CD14-positive monocyte (primary cell): ENCODE results near the gene KLHL20. TPM values are rescaled to one million over a fixed set of nuclear protein-coding genes. Genes with fewer than 3 reads are reported as not detected.
"Not testable (repeated sequence)": the region's sequence is repeated elsewhere in the genome, so short reads cannot be mapped to it uniquely, and the experiment has no call there.

Source experiments
- DNase-seq, 3 donors: peaks; one replicate each; pipeline ENCODE4 v3.0.0-alpha.2; 2011 to 2022
- H2AFZ ChIP-seq: 2 replicates; pipeline ENCODE4 v1.6.0; 2012; ENCODE audit warnings: mild to moderate bottlenecking, low read depth, low read length, inconsistent platforms; ENCODE audit not compliant: insufficient read depth, poor library complexity, severe bottlenecking
- H3K27ac ChIP-seq, 2 donors: 1 replicate in 1 of 2; 2 replicates in 1 of 2; pipeline ENCODE4 v1.5.1; 2012 to 2013; ENCODE audit warnings: low read length in 2 of 2, control low read depth in 1 of 2, inconsistent platforms in 1 of 2, low read depth in 1 of 2, mild to moderate bottlenecking in 1 of 2
- H3K27me3 ChIP-seq, 2 donors: one replicate each; pipeline versions ENCODE4 v1.6.0 to v1.6.1; 2011 to 2013; ENCODE audit warnings: low read length in 2 of 2; ENCODE audit not compliant: control insufficient read depth in 2 of 2, insufficient read depth in 2 of 2
- H3K36me3 ChIP-seq, 2 donors: replicated peaks in 1 of 2; 1 replicate in 1 of 2; 2 replicates in 1 of 2; pipeline versions ENCODE4 v1.5.1 to v1.6.1; 2012 to 2013; ENCODE audit warnings: low read length in 2 of 2, control low read depth in 1 of 2, inconsistent platforms in 1 of 2, mild to moderate bottlenecking in 1 of 2; ENCODE audit not compliant: insufficient read depth in 2 of 2, control insufficient read depth in 1 of 2
- H3K4me1 ChIP-seq, 2 donors: 1 replicate in 1 of 2; 2 replicates in 1 of 2; pipeline versions ENCODE4 v1.5.1 to v1.6.1; 2012 to 2013; ENCODE audit warnings: low read length in 2 of 2, control low read depth in 1 of 2, inconsistent platforms in 1 of 2, mild to moderate bottlenecking in 1 of 2, moderate library complexity in 1 of 2; ENCODE audit not compliant: insufficient read depth in 2 of 2, control insufficient read depth in 1 of 2
- H3K4me2 ChIP-seq: replicated peaks from 2 replicates; pipeline ENCODE3; 2012; ENCODE audit warnings: low read length, moderate library complexity, mild to moderate bottlenecking; ENCODE audit not compliant: poor library complexity, severe bottlenecking; ENCODE audit errors: extremely low read depth
- H3K4me3 ChIP-seq, 3 experiments: fragments of 200-600 bp in 1 of 3; sonication (generic) in 1 of 3; replicated peaks in 1 of 3; 1 replicate in 2 of 3; 2 replicates in 1 of 3; pipeline ENCODE4 v1.5.1; 2011 to 2013; ENCODE audit warnings: low read length in 3 of 3, mild to moderate bottlenecking in 3 of 3, control low read depth in 2 of 3, low read depth in 2 of 3, inconsistent platforms in 1 of 3, moderate library complexity in 1 of 3
- H3K79me2 ChIP-seq: 2 replicates; pipeline ENCODE4 v1.6.0; 2012; ENCODE audit warnings: mild to moderate bottlenecking, control low read depth, inconsistent platforms, low read length, moderate library complexity; ENCODE audit not compliant: insufficient read depth
- H3K9ac ChIP-seq: 2 replicates; pipeline ENCODE4 v1.6.0; 2017; ENCODE audit warnings: low read length, mild to moderate bottlenecking; ENCODE audit not compliant: insufficient read depth, poor library complexity, severe bottlenecking
- H3K9me3 ChIP-seq, 2 donors: replicated peaks in 1 of 2; 1 replicate in 1 of 2; 2 replicates in 1 of 2; pipeline versions ENCODE4 v1.5.1 to v1.6.1; 2012 to 2013; ENCODE audit warnings: low read length in 2 of 2, control low read depth in 1 of 2; ENCODE audit not compliant: control insufficient read depth in 1 of 2, insufficient read depth in 1 of 2
- H4K20me1 ChIP-seq: 2 replicates; pipeline ENCODE4 v1.6.0; 2012; ENCODE audit warnings: mild to moderate bottlenecking, low read length, control low read depth, moderate library complexity; ENCODE audit not compliant: insufficient read depth
- H3K27ac Mint-ChIP-seq, 7 donors: one replicate each; pipeline ENCODE4 v1.8.0; 2020; ENCODE audit warnings: mild to moderate bottlenecking in 7 of 7, mixed read lengths in 7 of 7, moderate library complexity in 6 of 7, inconsistent platforms in 2 of 7
- H3K27me3 Mint-ChIP-seq, 3 donors: one replicate each; pipeline ENCODE4 v1.8.0; 2021 to 2022; ENCODE audit warnings: low read depth in 3 of 3, mild to moderate bottlenecking in 3 of 3, mixed read lengths in 3 of 3, moderate library complexity in 3 of 3, inconsistent platforms in 1 of 3
- H3K36me3 Mint-ChIP-seq, 2 donors: one replicate each; pipeline ENCODE4 v1.8.0; 2020; ENCODE audit warnings: mixed read lengths in 2 of 2, inconsistent platforms in 1 of 2, mild to moderate bottlenecking in 1 of 2
- H3K4me1 Mint-ChIP-seq: one replicate; pipeline ENCODE4 v1.8.0; 2020; ENCODE audit warnings: mild to moderate bottlenecking, mixed read lengths
- H3K4me3 Mint-ChIP-seq, 2 donors: one replicate each; pipeline ENCODE4 v1.8.0; 2020; ENCODE audit warnings: mild to moderate bottlenecking in 2 of 2, mixed read lengths in 2 of 2, moderate library complexity in 1 of 2
- H3K9me3 Mint-ChIP-seq, 7 donors: one replicate each; pipeline ENCODE4 v1.8.0; 2020 to 2022; ENCODE audit warnings: mixed read lengths in 7 of 7, mild to moderate bottlenecking in 6 of 7, moderate library complexity in 6 of 7, inconsistent platforms in 2 of 7
- WGBS: methylation state at CpG from one replicate; pipeline ENCODE4 v1.1.5; 2013; ENCODE audit warnings: missing lambda C conversion rate; ENCODE audit not compliant: insufficient coverage; 5-methylcytosine and 5-hydroxymethylcytosine counted together
- intact Hi-C, 2 donors: fragments of 100-400 bp; cut with micrococcal nuclease; formaldehyde crosslinking; loops; one replicate each; pipeline versions ENCODE4 v1.15.0 to v1.15.1; 2023
- polyA plus RNA-seq, 3 donors: library from polyadenylated mRNA; depleted of rRNA in 1 of 3; unstranded in 2 of 3; stranded (reverse) in 1 of 3; fragments of 300-500 nt in 2 of 3; fragments of >200 nt in 1 of 3; fragmentation: Illumina TruSeq in 2 of 3; gene quantifications; 1 replicate in 2 of 3; 2 replicates in 1 of 3; pipeline ENCODE4 v1.2.3, GENCODE V29; 2012 to 2021
- TF ChIP-seq, protein P1 (sequence below): fragments of 200-600 bp; IDR thresholded peaks from one replicate; pipeline ENCODE4 v1.8.0; 2022; ENCODE audit warnings: antibody characterized with exemption, mild to moderate bottlenecking

Gene KLHL20
- polyA plus RNA-seq, 3 donors: 6.5 to 9.4 (median 8.2) TPM

DNA sequence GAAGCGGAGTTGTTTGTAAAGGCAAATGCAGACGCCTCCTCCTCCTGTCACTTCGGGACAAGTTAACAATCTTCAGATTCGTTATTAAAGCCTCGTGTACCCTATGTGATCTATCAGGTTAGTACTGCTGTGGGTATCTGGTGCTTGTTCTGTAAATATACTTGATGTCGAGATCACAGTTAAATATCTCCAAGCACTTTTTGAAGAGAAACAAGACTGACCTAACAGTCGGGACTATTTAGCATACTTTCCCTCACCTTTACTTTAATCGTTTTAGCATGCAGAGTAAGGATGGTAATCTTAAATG is 710 bp downstream of the KLHL20 start:
- H4K20me1 ChIP-seq: no peaks in the 10 kb centered on the region
- Mint-ChIP-seq H3K27me3 (peaks cover 7 to 11% (median 7%) of the 10 kb centered on the region in 3 donors), H3K36me3 (peaks cover 9 to 22% of the 10 kb centered on the region in 2 donors), H3K4me1 (peaks cover 18% of the 10 kb centered on the region), H3K4me3 (peak overlapping the region; percentile 94 to 99), H3K27ac (peak overlapping the region; percentile 90 to 97 (median 96)), H3K9me3 (peaks cover 0 to 8% (median 2%) of the 10 kb centered on the region in 7 donors)
- H3K4me3 ChIP-seq: peak overlapping the region; percentile 74 to 97 (median 91)
- peak overlapping the region; percentile 88 to 91 for H3K27ac ChIP-seq
- peaks cover 14 to 23% of the 10 kb centered on the region in 2 donors for H3K27me3 ChIP-seq
- WGBS: no CpG with 5 or more reads among the region's 8 CpGs
- H3K9me3 ChIP-seq: no peaks in the 10 kb centered on the region
- peaks cover 4 to 17% of the 10 kb centered on the region in 2 donors for H3K4me1 ChIP-seq
- intact Hi-C loops: loop anchor here in 1 of 2 donors (10.0 kb wide), 1 partner anchor 281 kb away; no protein-coding TSS in a partner anchor
- peak overlapping the region; percentile 83 for H3K4me2 ChIP-seq
- peak overlapping the region; percentile 77 for H3K9ac ChIP-seq
- peaks cover 0 to 11% of the 10 kb centered on the region in 2 donors for H3K36me3 ChIP-seq
- H3K79me2 ChIP-seq: peaks cover 40% of the 10 kb centered on the region
- H2AFZ ChIP-seq: peak overlapping the region; percentile 93
- DNase-seq: no peak
- TF ChIP-seq, protein P1, sequence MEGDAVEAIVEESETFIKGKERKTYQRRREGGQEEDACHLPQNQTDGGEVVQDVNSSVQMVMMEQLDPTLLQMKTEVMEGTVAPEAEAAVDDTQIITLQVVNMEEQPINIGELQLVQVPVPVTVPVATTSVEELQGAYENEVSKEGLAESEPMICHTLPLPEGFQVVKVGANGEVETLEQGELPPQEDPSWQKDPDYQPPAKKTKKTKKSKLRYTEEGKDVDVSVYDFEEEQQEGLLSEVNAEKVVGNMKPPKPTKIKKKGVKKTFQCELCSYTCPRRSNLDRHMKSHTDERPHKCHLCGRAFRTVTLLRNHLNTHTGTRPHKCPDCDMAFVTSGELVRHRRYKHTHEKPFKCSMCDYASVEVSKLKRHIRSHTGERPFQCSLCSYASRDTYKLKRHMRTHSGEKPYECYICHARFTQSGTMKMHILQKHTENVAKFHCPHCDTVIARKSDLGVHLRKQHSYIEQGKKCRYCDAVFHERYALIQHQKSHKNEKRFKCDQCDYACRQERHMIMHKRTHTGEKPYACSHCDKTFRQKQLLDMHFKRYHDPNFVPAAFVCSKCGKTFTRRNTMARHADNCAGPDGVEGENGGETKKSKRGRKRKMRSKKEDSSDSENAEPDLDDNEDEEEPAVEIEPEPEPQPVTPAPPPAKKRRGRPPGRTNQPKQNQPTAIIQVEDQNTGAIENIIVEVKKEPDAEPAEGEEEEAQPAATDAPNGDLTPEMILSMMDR: no peak

- intact Hi-C loops: loop anchor here in 1 of 2 donors (10.0 kb wide), 1 partner anchor 282 kb away; no protein-coding TSS in a partner anchor
- Histone ChIP-seq H3K4me2 (no peak overlapping the region), H3K27ac (no peak overlapping the region), H3K9ac (no peak overlapping the region), H3K4me3 (no peak overlapping the region), H3K79me2 (peaks cover 42% of the 10 kb centered on the region), H3K9me3 (no peaks in the 10 kb centered on the region), H3K27me3 (peaks cover 8 to 9% of the 10 kb centered on the region in 2 donors), H3K4me1 (peaks cover 4 to 17% of the 10 kb centered on the region in 2 donors), H3K36me3 (peaks cover 5 to 22% of the 10 kb centered on the region in 2 donors), H4K20me1 (peaks cover 6% of the 10 kb centered on the region), H2AFZ (no peak overlapping the region)
- Mint-ChIP-seq H3K27ac (no peak overlapping the region), H3K27me3 (peaks cover 0 to 4% (median 2%) of the 10 kb centered on the region in 3 donors), H3K36me3 (peaks cover 22 to 36% of the 10 kb centered on the region in 2 donors), H3K4me1 (peaks cover 18% of the 10 kb centered on the region), H3K9me3 (peaks cover 0 to 8% (median 2%) of the 10 kb centered on the region in 7 donors), H3K4me3 (no peak overlapping the region)
- TF ChIP-seq, protein P1: no peak
- WGBS: no CpG with 5 or more reads among the region's 2 CpGs
- DNase-seq: no peak
These were observed 2.5 kb downstream of the KLHL20 start for GRCh38 chr1:173717238-173717637.

GRCh38 chr1:173731331-173731730 is 16.6 kb downstream of the KLHL20 start:
- Mint-ChIP-seq H3K9me3 (peaks cover 23 to 36% (median 29%) of the 10 kb centered on the region in 7 donors), H3K36me3 (peaks cover 36 to 38% of the 10 kb centered on the region in 2 donors)

More at GRCh38 chr1:173731331-173731730, 16.6 kb downstream of the KLHL20 start:
- H3K27ac Mint-ChIP-seq, H2AFZ ChIP-seq, H3K4me1 ChIP-seq, H3K4me3 Mint-ChIP-seq, H3K27me3 Mint-ChIP-seq, H3K4me2 ChIP-seq, H3K27me3 ChIP-seq, H4K20me1 ChIP-seq, H3K4me3 ChIP-seq, H3K79me2 ChIP-seq, DNase-seq, H3K9ac ChIP-seq, H3K27ac ChIP-seq, H3K4me1 Mint-ChIP-seq, intact Hi-C loops: not testable (repeated sequence)
- WGBS: no CpG with 5 or more reads among the region's 1 CpG
- H3K9me3 ChIP-seq: peaks cover 2 to 11% of the 10 kb centered on the region in 2 donors
- peaks cover 16 to 34% of the 10 kb centered on the region in 2 donors for H3K36me3 ChIP-seq
